HepG2 (cell line): ENCODE results near the gene AGPAT2. TPM values are rescaled to one million over a fixed set of nuclear protein-coding genes. Genes with fewer than 3 reads are reported as not detected.

Experiments
- ARID4A ChIP-seq: sonication (generic); formaldehyde crosslinking; IDR thresholded peaks from 2 replicates; pipeline ENCODE4 v1.5.0; 2020; ENCODE audit warnings: mild to moderate bottlenecking, missing genetic modification reagents, borderline replicate concordance
- BCL6 ChIP-seq: IDR thresholded peaks from 2 replicates; pipeline ENCODE4 v1.6.1; 2016; ENCODE audit warnings: missing genetic modification reagents, missing compliant biosample characterization
- DNMT1 ChIP-seq: sonication (generic); formaldehyde crosslinking; IDR thresholded peaks from 2 replicates; pipeline ENCODE4 v1.5.1; 2020; ENCODE audit warnings: mild to moderate bottlenecking, missing genetic modification reagents
- DRAP1 ChIP-seq: IDR thresholded peaks from 2 replicates; pipeline ENCODE4 v1.6.1; 2016; ENCODE audit warnings: missing genetic modification reagents, missing compliant biosample characterization
- ESRRA ChIP-seq: sonication (generic); formaldehyde crosslinking; IDR thresholded peaks from 2 replicates; pipeline ENCODE4 v1.5.1; 2020; ENCODE audit warnings: mild to moderate bottlenecking, low read depth, missing genetic modification reagents
- FOXO1 ChIP-seq: sonication (generic); formaldehyde crosslinking; IDR thresholded peaks from 2 replicates; pipeline ENCODE4 v1.4.0; 2020; ENCODE audit warnings: missing genetic modification reagents
- HNRNPH1 ChIP-seq: fragments of 200-400 bp; formaldehyde crosslinking; optimal IDR thresholded peaks from 2 replicates; pipeline ENCODE3; 2017; ENCODE audit warnings: mild to moderate bottlenecking, low read depth, low read length
- LCORL ChIP-seq, 2 experiments: fragments of 450-650 bp in 1 of 2; sonication (generic) in 1 of 2; formaldehyde crosslinking in 1 of 2; IDR thresholded peaks; 2 replicates each; pipeline versions ENCODE4 v1.5.0 to v1.6.1; 2017 to 2020; ENCODE audit warnings: antibody characterized with exemption in 1 of 2, missing genetic modification reagents in 1 of 2
- STAG1 ChIP-seq: sonication (generic); formaldehyde crosslinking; IDR thresholded peaks from 2 replicates; pipeline ENCODE4 v1.4.0; 2020; ENCODE audit warnings: missing genetic modification reagents
- TOE1 ChIP-seq: sonication (generic); formaldehyde crosslinking; IDR thresholded peaks from 2 replicates; pipeline ENCODE4 v1.4.0; 2020; ENCODE audit warnings: mild to moderate bottlenecking, missing genetic modification reagents
- XBP1 ChIP-seq: sonication (generic); formaldehyde crosslinking; IDR thresholded peaks from 2 replicates; pipeline ENCODE4 v1.5.0; 2020; ENCODE audit warnings: missing genetic modification reagents
- ZNF142 ChIP-seq: sonication (generic); formaldehyde crosslinking; IDR thresholded peaks from 2 replicates; pipeline ENCODE4 v1.4.0; 2020; ENCODE audit warnings: missing genetic modification reagents
- ZNF558 ChIP-seq: sonication (generic); formaldehyde crosslinking; IDR thresholded peaks from 2 replicates; pipeline ENCODE4 v1.9.0; 2022; ENCODE audit warnings: mild to moderate bottlenecking, missing genetic modification reagents, borderline replicate concordance
- polyA plus RNA-seq, 8 experiments: library from polyadenylated mRNA; depleted of rRNA in 3 of 8; stranded (reverse) in 7 of 8; unstranded in 1 of 8; fragments of >200 nt; fragmentation: Illumina TruSeq in 4 of 8; extraction: Trizol in 4 of 8; gene quantifications; 2 replicates each; pipeline versions ENCODE4 v1.2.1 to v1.2.3, GENCODE V29; 2011 to 2016; ENCODE audit warnings: low read depth in 4 of 8, missing spikeins in 1 of 8, mixed read lengths in 1 of 8; ENCODE audit not compliant: insufficient read depth in 1 of 8
- total RNA-seq, 5 experiments: library from RNA; depleted of rRNA; stranded (reverse); fragments of >200 nt; fragmentation: Illumina TruSeq; extraction: Trizol; gene quantifications; 2 replicates each; pipeline ENCODE4 v1.2.3, GENCODE V29; 2016; ENCODE audit warnings: low read depth in 1 of 5
- TF ChIP-seq, protein P1 (sequence below): sonication (generic); formaldehyde crosslinking; IDR thresholded peaks from 2 replicates; pipeline ENCODE4 v1.8.1; 2022; ENCODE audit warnings: mild to moderate bottlenecking, missing genetic modification reagents

AGPAT2 gene
- total and polyA plus RNA-seq, 2 of the 13 experiments (the other 11 are each of a cell fraction or from before 2014, with no cell fraction given): 3.9 to 25.8 TPM

DNA sequence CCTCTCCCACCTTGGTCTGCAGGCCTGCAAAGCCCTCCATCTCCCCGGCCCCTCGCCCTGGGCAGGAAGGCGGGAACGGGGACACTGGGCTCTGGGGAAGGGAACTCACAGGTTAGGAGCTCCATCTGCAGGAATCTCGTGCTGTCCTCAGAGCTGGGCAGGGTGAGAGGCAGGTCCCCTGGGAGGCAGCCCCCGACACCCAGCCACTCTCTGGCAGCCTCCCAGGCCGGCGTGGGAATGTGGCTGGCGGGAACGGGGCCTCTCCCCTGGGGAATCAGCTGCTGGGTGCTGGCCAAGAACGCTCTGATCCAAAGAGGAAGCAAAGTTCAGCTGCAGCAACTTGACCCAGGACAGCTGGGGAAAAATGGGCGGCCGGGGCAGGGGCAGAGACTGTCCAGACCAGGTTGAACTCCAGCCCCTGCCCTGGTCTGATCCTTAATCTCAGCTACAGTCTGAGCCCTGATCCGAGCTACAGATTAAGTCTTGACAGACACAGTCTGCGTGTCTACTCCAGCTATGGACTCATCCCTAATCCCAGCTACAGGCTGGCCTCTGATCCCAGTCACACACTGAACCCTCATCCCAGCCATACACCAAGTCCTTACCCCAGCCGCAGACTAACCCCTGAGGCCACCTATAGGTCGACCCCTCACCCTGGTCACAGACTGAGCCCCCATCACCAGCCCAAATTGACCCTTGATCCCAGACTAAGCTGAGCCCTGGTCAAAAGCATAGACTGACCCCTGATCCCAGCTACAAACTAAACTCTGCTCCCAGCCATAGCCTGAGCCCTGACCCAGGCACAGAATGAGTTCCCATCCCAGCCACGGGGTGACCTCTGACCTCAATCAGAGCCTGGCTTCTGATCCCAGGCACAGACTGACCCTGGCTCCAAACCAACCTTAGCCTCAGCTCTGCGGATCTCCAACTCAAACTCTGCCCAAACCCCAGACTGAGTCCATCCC lies 61.9 kb downstream of the AGPAT2 start (continued):
- no peak for TF ChIP-seq ZNF142
- peak; percentile 61 for TF ChIP-seq STAG1 (CRISPR knock-in tag)
- peak; percentile 66; the same call in 1 of the 2 replicates for TF ChIP-seq ARID4A
- no peak for TF ChIP-seq ZNF558
- 0 out of 2 replicates have a peak, but pooled peaks have one; percentile 37 for TF ChIP-seq FOXO1 (CRISPR knock-in tag)
- 0 out of 2 replicates have a peak, but pooled peaks have one; percentile 57 for TF ChIP-seq ESRRA
- TF ChIP-seq DNMT1: no peak
- TF ChIP-seq, protein P1, sequence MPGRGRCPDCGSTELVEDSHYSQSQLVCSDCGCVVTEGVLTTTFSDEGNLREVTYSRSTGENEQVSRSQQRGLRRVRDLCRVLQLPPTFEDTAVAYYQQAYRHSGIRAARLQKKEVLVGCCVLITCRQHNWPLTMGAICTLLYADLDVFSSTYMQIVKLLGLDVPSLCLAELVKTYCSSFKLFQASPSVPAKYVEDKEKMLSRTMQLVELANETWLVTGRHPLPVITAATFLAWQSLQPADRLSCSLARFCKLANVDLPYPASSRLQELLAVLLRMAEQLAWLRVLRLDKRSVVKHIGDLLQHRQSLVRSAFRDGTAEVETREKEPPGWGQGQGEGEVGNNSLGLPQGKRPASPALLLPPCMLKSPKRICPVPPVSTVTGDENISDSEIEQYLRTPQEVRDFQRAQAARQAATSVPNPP (CRISPR knock-in tag): no peak
- no peak for TF ChIP-seq TOE1
- TF ChIP-seq DRAP1 (CRISPR knock-in tag): no peak
- TF ChIP-seq XBP1: no peak
- peak; percentile 91 for TF ChIP-seq BCL6 (CRISPR knock-in tag)
- no peak for TF ChIP-seq LCORL (IDR thresholded peaks at IDR 0.05)
- TF ChIP-seq LCORL (CRISPR knock-in tag; IDR thresholded peaks at IDR 0.05): peak; percentile 88
- TF ChIP-seq HNRNPH1: no peak
